ENCODE results near the gene SELENOM. TPM values are rescaled to one million over a fixed set of nuclear protein-coding genes. Genes with fewer than 3 reads are reported as not detected.

Gene SELENOM
- total and polyA plus RNA-seq, 2 of the 8 experiments (the other 6 are each of a cell fraction or from before 2014, with no cell fraction given), result 22.7 to 40.0 TPM

- TF ChIP-seq SIRT6 (IDR thresholded peaks at IDR 0.05; ENCODE audit: low read length) (no peak), SP4 (IDR thresholded peaks at IDR 0.05; ENCODE audit: low read length) (no peak), KDM1A (IDR thresholded peaks at IDR 0.05; ENCODE audit: borderline replicate concordance, low read length) (no peak), CHD7 (IDR thresholded peaks at IDR 0.05; ENCODE audit: insufficient replicate concordance, low read length) (no peak), GTF2F1 (IDR thresholded peaks at IDR 0.05; ENCODE audit: borderline replicate concordance, low read depth, low read length) (no peak), BRCA1 (IDR thresholded peaks at IDR 0.05; ENCODE audit: low read depth, low read length) (no peak), CBX5 (IDR thresholded peaks at IDR 0.05; ENCODE audit: low read depth, low read length) (no peak), PHF8 (conservative IDR thresholded peaks at IDR 0.05; ENCODE audit: low read depth, low read length) (no peak), MAX (IDR thresholded peaks at IDR 0.05) (no peak)
Measured at GRCh38 chr22:31138126-31138525, 30.8 kb upstream of the SELENOM start (continued).
